HG02885 (cell line): ENCODE results near the gene PPHLN1.

Experiments
- ATAC-seq: cut with Tn5 transposase; IDR thresholded peaks from one replicate; pipeline ENCODE4 v1.9.1; 2021; ENCODE audit warnings: mild to moderate bottlenecking; ENCODE audit not compliant: unreplicated experiment, poor library complexity

PPHLN1 gene

DNA sequence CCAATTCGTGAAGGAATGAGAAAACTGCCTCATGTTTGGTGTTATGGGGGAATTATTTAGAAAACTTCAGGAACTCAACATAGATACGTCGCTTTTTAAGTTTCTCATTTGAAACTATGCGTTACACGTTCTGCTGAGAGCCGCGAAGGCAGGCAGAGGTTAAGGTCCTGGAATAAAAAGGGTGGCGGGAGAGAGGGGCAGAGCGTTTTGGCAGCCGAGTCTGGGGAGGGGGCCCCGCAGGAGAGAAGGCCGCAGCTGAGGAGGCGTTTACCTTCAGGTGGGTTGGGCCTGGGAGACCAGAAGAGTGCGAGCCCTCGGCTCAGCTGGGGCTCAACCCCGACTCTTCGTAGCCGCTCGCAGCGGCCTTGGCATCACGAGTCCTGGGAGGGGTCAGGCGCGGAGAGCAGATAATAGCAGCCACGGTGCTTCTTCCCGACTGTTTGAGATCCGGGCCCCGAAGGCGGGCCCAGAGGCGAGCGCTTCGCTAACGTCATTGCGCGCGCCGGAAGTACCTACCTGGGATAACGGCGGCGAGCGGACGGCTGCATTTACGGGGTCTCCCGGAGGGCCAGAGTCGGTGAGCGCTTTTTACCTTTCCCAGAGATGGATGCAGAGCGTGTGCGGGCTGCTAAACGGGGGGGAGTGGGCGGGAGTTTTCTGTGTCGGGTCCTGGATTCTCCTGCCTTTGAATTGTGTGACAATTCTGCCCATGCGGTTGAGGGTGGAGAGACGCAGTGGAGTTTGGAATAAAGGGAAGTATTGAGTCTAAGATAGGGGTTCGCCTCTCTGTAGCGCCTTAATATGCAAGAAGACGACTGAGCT is at the start of gene PPHLN1, which contains the start of gene ZCRB1:
TSS of gene PPHLN1 (plus strand) at position 515 of the 822 bp plus-strand sequence. CDS start 9,736 bp downstream, outside the sequence.
TSS of gene ZCRB1 (minus strand) at position 442 of the 822 bp plus-strand sequence. CDS start 1,992 bp downstream, outside the sequence.
- peak; percentile 94 for ATAC-seq

DNA sequence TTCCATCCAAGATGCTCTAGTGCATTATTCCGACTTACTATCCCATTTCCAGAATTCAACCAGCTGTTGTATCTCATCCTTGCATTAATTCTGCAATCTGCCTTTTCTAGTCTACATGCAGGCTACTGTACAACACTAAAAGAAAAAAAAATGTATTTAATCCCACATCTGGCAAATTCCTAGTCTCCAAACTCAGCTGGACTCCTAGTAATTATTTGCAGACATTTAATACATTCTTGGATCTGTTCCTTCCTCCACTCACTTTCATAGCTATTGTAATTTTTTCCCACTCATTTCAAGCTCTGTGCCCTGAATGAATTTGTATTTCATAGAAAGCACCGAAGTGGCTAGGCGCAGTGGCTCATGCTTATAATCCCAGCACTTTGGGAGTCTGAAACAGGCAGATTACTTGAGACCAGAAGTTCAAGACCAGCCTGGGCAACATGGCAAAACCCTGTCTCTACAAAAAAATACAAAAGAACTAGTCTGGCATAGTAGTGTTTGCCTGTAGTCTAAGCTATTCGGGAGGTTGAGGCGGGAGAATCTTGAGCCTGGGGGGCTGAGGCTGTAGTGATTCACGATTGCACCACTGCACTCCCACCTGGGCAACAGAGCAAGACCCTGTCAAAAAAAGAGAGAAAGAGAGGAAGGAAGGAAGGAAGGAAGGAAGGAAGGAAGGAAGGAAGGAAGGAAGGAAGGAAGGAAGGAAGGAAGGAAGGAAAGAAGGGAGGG is 48.4 kb upstream of the PPHLN1 start:
- ATAC-seq, result no peak

- ATAC-seq, result no peak
Measured at GRCh38 chr12:42278128-42278510, 47.8 kb upstream of the PPHLN1 start.

DNA sequence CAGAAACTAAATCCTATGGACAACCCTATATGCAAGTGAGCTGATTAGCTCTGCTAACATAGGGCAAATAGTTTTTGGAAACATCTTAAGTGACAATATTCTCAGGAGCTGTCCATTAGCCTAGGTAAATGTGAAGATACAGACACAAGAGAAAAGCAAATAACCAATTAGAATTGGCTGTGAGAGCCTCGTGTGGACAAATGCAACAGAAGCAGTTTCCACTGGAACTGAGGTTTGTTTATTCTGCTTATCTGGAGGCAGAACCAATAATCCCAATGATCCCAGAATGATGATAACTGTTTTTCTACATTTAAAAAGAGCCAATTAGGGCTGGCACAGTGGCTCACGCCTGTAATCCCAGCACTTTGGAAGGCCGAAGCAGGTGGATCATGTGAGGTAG is 44.7 kb upstream of the PPHLN1 start:
- no peak for ATAC-seq

GRCh38 chr12:42281844-42282243 is 44.1 kb upstream of the PPHLN1 start:
- no peak for ATAC-seq

- no peak for ATAC-seq
Measured at GRCh38 chr12:42282294-42282693, 43.7 kb upstream of the PPHLN1 start.

DNA sequence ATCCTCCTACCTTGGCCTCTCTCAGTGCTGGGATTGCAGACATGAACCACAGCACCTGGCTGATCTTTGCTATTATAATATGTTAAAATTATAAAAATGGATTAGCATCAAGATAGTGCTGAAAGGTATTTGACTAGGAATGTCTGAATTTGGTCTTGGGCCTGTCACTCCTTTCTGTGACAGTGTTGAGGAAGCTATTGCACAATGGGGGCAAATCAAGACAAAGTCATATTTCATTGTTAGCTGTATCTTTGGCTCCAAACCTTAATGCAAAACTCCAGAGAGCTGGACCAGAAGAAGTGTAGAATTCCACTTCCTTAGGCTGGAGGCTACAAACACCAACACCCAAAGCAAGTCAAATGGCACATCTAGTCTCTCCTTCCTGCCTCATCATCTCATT is 42.2 kb upstream of the PPHLN1 start:
- peak; percentile 28 for ATAC-seq

DNA sequence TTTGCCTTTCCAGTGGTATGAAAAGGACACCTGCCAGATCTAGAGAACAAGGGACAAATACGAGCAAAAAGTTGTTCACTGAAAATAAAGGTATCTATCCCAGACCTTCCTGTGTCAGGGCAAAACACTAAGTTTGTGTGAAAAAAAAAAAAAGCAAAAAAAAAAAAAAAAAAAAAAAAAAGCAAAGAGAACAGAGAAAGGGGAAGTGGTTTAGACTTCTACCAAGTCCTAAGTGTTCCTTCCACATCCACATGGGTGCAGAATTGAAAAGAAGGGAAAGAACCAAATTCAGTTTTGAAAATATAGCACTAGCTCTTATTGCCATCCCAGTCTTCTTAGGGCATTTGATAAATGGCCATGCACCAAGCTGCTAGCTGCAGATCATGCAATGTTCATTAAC is 41.8 kb upstream of the PPHLN1 start:
- ATAC-seq, result peak; percentile 64

- no peak for ATAC-seq
Measured at GRCh38 chr12:42284876-42285275, 41.1 kb upstream of the PPHLN1 start.

DNA sequence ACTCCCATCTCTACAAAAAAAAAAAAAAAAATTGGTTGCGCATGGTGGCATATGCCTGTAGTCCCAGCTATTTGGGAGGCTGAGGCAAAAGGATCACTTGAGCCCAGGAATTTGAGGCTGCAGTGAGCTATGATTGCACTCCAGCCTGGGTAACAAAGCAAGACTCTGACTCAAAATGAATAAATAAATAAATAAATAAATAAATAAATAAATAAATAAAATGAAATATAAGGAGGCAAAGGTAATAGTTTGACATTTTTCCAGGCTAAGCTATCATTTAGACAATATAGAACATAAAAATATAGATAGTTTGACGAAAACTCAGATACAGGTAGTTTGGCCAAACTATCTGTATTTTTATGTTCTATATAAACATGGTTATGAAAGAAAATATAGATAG is 40.5 kb upstream of the PPHLN1 start:
- no peak for ATAC-seq

DNA sequence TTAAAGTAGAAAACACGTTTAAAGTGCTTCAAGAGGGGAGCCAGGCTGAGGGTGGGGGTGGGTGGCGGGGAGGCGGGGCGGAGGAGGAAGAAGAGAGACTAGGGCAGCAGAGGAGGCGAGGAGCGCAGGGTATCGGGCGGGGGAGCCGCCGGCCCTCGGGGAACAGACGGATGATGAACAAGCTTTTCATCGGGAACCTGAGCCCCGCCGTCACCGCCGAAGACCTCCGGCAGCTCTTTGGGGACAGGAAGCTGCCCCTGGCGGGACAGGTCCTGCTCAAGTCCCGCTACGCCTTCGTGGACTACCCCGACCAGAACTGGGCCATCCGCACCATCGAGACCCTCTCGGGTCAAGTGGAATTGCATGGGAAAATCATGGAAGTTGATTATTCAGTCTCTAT is 39.2 kb upstream of the PPHLN1 start:
- ATAC-seq, result no peak

GRCh38 chr12:42288544-42288943 is 37.4 kb upstream of the PPHLN1 start:
- no peak for ATAC-seq

- no peak for ATAC-seq
Measured at GRCh38 chr12:42291680-42292079, 34.3 kb upstream of the PPHLN1 start.

GRCh38 chr12:42296503-42297109 is 29.4 kb upstream of the PPHLN1 start:
- no peak for ATAC-seq

- peak; percentile 15 for ATAC-seq
Measured at GRCh38 chr12:42298887-42299286, 27.1 kb upstream of the PPHLN1 start.

- peak; percentile 87 for ATAC-seq
Measured at GRCh38 chr12:42299392-42300308, 26.3 kb upstream of the PPHLN1 start.

- ATAC-seq, result no peak
Measured at GRCh38 chr12:42306297-42306696, 19.7 kb upstream of the PPHLN1 start.

DNA sequence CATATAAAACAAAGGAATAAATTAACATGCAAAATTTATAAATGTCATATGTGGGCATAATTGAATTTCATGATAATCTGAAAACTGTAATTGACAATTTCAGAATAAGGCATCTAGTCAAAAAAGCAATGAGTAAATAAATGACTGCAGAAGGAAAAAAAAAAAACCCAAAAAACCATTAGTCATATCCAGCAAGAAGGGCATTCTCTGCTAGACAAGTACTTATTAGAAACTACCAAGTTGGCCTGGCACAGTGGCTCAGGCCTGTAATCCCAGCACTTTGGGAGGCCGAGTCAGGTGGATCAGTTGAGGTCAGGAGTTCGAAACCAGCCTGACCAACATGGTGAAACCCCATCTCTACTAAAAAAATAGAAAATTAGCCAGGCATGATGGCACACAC is 17.6 kb upstream of the PPHLN1 start:
- ATAC-seq, result no peak

GRCh38 chr12:42309996-42310395 is 16.0 kb upstream of the PPHLN1 start:
- no peak for ATAC-seq

DNA sequence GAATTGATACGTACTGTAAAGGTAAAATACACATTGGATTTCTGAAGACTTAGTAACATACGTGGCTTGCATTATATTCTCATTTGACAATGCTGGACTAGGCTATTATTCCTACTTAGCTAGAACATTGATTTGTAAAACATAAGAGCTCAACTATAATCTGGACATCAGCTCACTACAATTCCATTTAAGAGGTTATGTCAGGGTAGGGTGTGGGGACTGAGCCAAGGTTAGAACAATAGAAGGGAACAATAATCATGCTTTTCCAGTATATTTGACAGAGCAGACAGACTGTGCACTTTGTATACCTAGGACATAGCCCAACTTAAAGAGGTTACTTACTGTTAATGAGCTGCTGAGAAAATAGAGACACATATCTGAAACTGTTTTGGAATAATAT is 10.9 kb upstream of the PPHLN1 start:
- ATAC-seq, result no peak
